KMS-11 (cell line): ENCODE results near the gene ERI3.

ENCODE experiments used
- H2AFZ ChIP-seq: fragments of 200-600 bp; sonication (generic); 2 replicates; pipeline ENCODE4 v1.6.1; 2016; ENCODE audit warnings: antibody characterized with exemption, mixed run types, low read depth
- H3K27ac ChIP-seq: fragments of 200-600 bp; sonication (generic); 2 replicates; pipeline ENCODE4 v1.6.1; 2016; ENCODE audit warnings: mild to moderate bottlenecking, mixed run types
- H3K27me3 ChIP-seq: fragments of 200-600 bp; sonication (generic); 2 replicates; pipeline ENCODE4 v1.6.1; 2017; ENCODE audit warnings: mild to moderate bottlenecking, low read depth, mixed run types, moderate library complexity; ENCODE audit not compliant: insufficient read depth
- H3K36me3 ChIP-seq: fragments of 200-600 bp; sonication (generic); 2 replicates; pipeline ENCODE4 v1.6.1; 2017; ENCODE audit warnings: mild to moderate bottlenecking, mixed run types; ENCODE audit not compliant: insufficient read depth
- H3K4me1 ChIP-seq: fragments of 200-600 bp; sonication (generic); 2 replicates; pipeline ENCODE4 v1.6.1; 2016; ENCODE audit warnings: mild to moderate bottlenecking, low read depth, mixed run types; ENCODE audit not compliant: poor library complexity, severe bottlenecking
- H3K4me2 ChIP-seq: fragments of 200-600 bp; sonication (generic); 2 replicates; pipeline ENCODE4 v1.7.0; 2016; ENCODE audit warnings: mild to moderate bottlenecking, mixed run types
- H3K4me3 ChIP-seq: fragments of 200-600 bp; sonication (generic); IDR thresholded peaks from 2 replicates; pipeline ENCODE4 v1.6.1; 2017; ENCODE audit warnings: low read depth, low read length, mixed read lengths; ENCODE audit not compliant: insufficient read depth
- H3K79me2 ChIP-seq: fragments of 200-600 bp; sonication (generic); 2 replicates; pipeline ENCODE4 v1.6.1; 2016; ENCODE audit warnings: low read depth, mixed run types; ENCODE audit not compliant: insufficient read depth
- H3K9ac ChIP-seq: fragments of 200-600 bp; sonication (generic); 2 replicates; pipeline ENCODE4 v1.6.1; 2016; ENCODE audit warnings: mild to moderate bottlenecking, mixed run types
- H4K20me1 ChIP-seq: fragments of 200-600 bp; sonication (generic); 2 replicates; pipeline ENCODE4 v1.6.1; 2016; ENCODE audit warnings: mild to moderate bottlenecking, mixed run types; ENCODE audit not compliant: insufficient read depth
- TF ChIP-seq, protein P1 (sequence below): fragments of 200-600 bp; sonication (generic); conservative IDR thresholded peaks from 2 replicates; pipeline ENCODE4 v1.6.1; 2017; ENCODE audit warnings: low read depth, mild to moderate bottlenecking, antibody characterized with exemption, low read length, moderate library complexity, mixed read lengths

Gene ERI3

DNA sequence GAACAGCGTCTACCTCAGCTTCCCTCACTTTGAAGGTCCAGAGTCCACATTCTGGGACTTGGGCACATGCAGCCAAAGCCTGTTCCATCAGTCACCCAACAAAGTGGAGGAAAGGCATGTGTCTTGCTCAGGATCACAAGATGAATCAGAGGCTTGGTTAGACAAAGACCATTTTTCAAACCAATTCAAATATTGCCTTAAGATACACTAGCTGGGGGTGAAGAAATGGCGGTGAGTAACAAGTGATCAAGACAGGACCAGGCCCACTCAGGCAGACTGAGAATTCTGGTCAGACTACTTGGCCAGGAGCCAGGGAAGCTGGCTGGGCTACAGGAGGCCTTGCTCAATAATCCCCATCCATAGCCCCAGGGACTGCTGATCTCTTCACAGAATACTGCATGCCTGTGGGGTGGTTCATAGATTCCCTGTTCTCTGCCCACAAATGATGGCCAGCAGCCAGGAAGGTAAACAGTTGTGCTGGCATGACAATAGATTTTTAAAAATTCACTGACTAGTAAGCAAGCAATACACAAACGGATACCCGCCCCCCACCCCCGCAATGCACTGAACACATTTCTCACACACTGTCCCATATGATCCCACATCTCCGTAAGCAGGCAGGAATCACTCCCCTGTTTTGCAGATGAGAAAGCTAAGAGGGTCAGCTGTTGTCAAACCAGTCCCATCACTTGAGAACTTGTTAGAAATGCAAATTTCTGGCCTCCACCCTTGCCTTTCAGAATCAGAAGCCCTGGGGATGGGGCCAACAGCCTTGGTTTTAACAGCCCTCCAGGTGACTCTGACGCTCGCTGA, 27.2 kb downstream of the ERI3 start:
- no peaks in the 10 kb centered on the region for H4K20me1 ChIP-seq
- H3K4me3 ChIP-seq, result no peak overlapping the region
- no peaks in the 10 kb centered on the region for H3K36me3 ChIP-seq
- no peak overlapping the region for H3K4me2 ChIP-seq
- no peaks in the 10 kb centered on the region for H3K27me3 ChIP-seq
- no peak overlapping the region for H2AFZ ChIP-seq
- no peak overlapping the region for H3K27ac ChIP-seq
- no peak overlapping the region for H3K9ac ChIP-seq
- no peaks in the 10 kb centered on the region for H3K79me2 ChIP-seq
- peaks cover 7% of the 10 kb centered on the region for H3K4me1 ChIP-seq
- TF ChIP-seq, protein P1, sequence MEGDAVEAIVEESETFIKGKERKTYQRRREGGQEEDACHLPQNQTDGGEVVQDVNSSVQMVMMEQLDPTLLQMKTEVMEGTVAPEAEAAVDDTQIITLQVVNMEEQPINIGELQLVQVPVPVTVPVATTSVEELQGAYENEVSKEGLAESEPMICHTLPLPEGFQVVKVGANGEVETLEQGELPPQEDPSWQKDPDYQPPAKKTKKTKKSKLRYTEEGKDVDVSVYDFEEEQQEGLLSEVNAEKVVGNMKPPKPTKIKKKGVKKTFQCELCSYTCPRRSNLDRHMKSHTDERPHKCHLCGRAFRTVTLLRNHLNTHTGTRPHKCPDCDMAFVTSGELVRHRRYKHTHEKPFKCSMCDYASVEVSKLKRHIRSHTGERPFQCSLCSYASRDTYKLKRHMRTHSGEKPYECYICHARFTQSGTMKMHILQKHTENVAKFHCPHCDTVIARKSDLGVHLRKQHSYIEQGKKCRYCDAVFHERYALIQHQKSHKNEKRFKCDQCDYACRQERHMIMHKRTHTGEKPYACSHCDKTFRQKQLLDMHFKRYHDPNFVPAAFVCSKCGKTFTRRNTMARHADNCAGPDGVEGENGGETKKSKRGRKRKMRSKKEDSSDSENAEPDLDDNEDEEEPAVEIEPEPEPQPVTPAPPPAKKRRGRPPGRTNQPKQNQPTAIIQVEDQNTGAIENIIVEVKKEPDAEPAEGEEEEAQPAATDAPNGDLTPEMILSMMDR, result no peak

- TF ChIP-seq, protein P1, result no peak
- Histone ChIP-seq H2AFZ (no peak overlapping the region), H3K4me1 (peaks cover 7% of the 10 kb centered on the region), H3K27me3 (no peaks in the 10 kb centered on the region), H3K27ac (no peak overlapping the region), H4K20me1 (no peaks in the 10 kb centered on the region), H3K4me2 (no peak overlapping the region), H3K36me3 (no peaks in the 10 kb centered on the region), H3K79me2 (no peaks in the 10 kb centered on the region), H3K9ac (no peak overlapping the region), H3K4me3 (no peak overlapping the region)
Observed at GRCh38 chr1:44326821-44327465, 28.1 kb downstream of the ERI3 start.

DNA sequence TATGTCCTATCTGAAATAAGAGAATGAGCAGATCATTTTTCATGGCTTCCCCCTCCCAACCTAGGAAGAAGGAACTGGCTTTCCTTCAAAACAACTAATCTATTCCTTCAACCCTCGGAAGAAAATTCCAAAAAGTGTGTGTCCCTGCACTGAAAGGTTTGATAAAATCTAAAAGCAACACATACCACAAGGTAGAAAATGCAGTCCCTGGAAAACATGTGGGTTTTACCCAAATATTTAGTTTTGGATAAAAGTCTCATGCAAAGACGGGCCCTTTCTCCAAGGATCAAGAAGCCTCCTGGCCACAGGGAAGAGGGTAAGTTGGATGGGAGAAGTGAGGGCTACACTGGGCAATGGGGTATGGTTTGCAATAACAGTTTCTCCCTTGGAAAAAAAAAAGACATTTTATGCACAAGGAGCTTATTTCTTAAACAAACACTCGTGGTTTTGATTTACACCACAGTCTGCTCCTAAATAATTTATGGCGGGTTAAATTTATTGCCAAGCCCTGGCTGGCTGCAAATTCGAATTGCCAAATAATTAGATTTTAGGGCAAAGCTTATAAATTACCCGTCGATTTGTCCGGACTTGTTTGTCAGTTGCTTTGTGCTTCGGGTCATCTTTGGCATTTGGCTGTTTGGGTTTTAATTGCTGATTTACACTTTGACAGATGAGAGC, 28.9 kb downstream of the ERI3 start:
- TF ChIP-seq, protein P1, result no peak
- Histone ChIP-seq H3K4me3 (no peak overlapping the region), H3K27ac (no peak overlapping the region), H3K79me2 (no peaks in the 10 kb centered on the region), H2AFZ (no peak overlapping the region), H3K27me3 (no peaks in the 10 kb centered on the region), H4K20me1 (no peaks in the 10 kb centered on the region), H3K4me1 (peaks cover 7% of the 10 kb centered on the region), H3K36me3 (no peaks in the 10 kb centered on the region), H3K9ac (no peak overlapping the region), H3K4me2 (no peak overlapping the region)

DNA sequence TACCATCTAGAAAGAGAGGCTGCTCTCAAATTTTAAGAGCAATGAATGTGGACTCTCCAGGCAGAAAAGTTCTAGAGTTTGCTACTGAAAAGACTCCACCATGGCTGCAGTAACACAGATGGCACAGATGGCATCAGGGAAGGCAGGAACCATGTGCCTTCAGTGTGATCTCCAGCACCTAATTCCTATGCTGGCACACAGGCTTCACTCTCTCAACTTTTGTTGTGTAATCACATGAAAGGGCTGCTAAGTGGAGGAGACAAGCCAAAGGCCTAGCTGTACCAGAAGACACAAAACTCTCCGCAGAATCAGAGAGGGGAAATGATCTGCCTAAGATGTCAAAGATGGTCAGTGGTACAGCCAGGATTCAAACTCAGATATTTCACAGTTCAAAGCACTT, 31.1 kb downstream of the ERI3 start:
- no peak overlapping the region for H3K4me3 ChIP-seq
- TF ChIP-seq, protein P1, result no peak
- H3K27me3 ChIP-seq, result no peaks in the 10 kb centered on the region
- no peak overlapping the region for H3K4me2 ChIP-seq
- H3K9ac ChIP-seq, result no peak overlapping the region
- peaks cover 9% of the 10 kb centered on the region for H3K4me1 ChIP-seq
- no peak overlapping the region for H3K27ac ChIP-seq
- no peak overlapping the region for H2AFZ ChIP-seq
- H4K20me1 ChIP-seq, result no peaks in the 10 kb centered on the region
- H3K79me2 ChIP-seq, result no peaks in the 10 kb centered on the region
- no peaks in the 10 kb centered on the region for H3K36me3 ChIP-seq
